Neural progenitor cell (in vitro differentiated cells): ENCODE measurements around the gene PRSS57. TPM values are rescaled to one million over a fixed set of nuclear protein-coding genes. Genes with fewer than 3 reads are reported as not detected.

Experiments used
- DNase-seq: peaks from one replicate; pipeline ENCODE4 v3.0.0-alpha.2; 2016; ENCODE audit warnings: low spot score
- H2AFZ ChIP-seq: fragments of 200-600 bp; sonication (generic); replicated peaks from 2 replicates; pipeline ENCODE4 v1.6.1; 2016; ENCODE audit warnings: antibody characterized with exemption
- H3F3A ChIP-seq: fragments of 200-600 bp; sonication (generic); 2 replicates; pipeline ENCODE4 v1.6.1; 2016; ENCODE audit warnings: antibody characterized with exemption, low read depth
- H3K27ac ChIP-seq: fragments of 200-600 bp; sonication (generic); 2 replicates; pipeline ENCODE4 v1.5.1; 2016; ENCODE audit warnings: mild to moderate bottlenecking
- H3K27me3 ChIP-seq: fragments of 200-600 bp; sonication (generic); 2 replicates; pipeline ENCODE4 v1.6.1; 2016; ENCODE audit warnings: mild to moderate bottlenecking, moderate library complexity
- H3K36me3 ChIP-seq: fragments of 200-600 bp; sonication (generic); 2 replicates; pipeline ENCODE4 v1.5.1; 2016
- H3K4me1 ChIP-seq: fragments of 200-600 bp; sonication (generic); 2 replicates; pipeline ENCODE4 v1.6.1; 2016; ENCODE audit warnings: mixed run types
- H3K4me2 ChIP-seq: fragments of 200-600 bp; sonication (generic); 2 replicates; pipeline ENCODE4 v1.6.1; 2016
- H3K4me3 ChIP-seq: fragments of 200-600 bp; sonication (generic); 2 replicates; pipeline ENCODE4 v1.5.1; 2016
- H3K79me2 ChIP-seq: fragments of 200-600 bp; sonication (generic); 2 replicates; pipeline ENCODE4 v1.6.1; 2016; ENCODE audit warnings: low read depth
- H3K9ac ChIP-seq: fragments of 200-600 bp; sonication (generic); 2 replicates; pipeline ENCODE4 v1.6.1; 2016
- H3K9me3 ChIP-seq: fragments of 200-600 bp; sonication (generic); 2 replicates; pipeline ENCODE4 v1.5.1; 2016; ENCODE audit warnings: low read depth
- H4K20me1 ChIP-seq: fragments of 200-600 bp; sonication (generic); 2 replicates; pipeline ENCODE4 v1.6.1; 2016; ENCODE audit warnings: low read depth
- H3K27ac Mint-ChIP-seq: 3 replicates; pipeline ENCODE4 v1.8.0; 2021; ENCODE audit warnings: mixed read lengths
- H3K27me3 Mint-ChIP-seq: 2 replicates; pipeline ENCODE4 v1.8.0; 2022; ENCODE audit warnings: low read depth, mild to moderate bottlenecking, inconsistent platforms, moderate library complexity, mixed read lengths; ENCODE audit not compliant: insufficient read depth
- H3K36me3 Mint-ChIP-seq: 3 replicates; pipeline ENCODE4 v1.8.0; 2021; ENCODE audit warnings: mixed read lengths
- H3K4me1 Mint-ChIP-seq: 3 replicates; pipeline ENCODE4 v1.8.0; 2021; ENCODE audit warnings: mixed read lengths
- H3K4me3 Mint-ChIP-seq: 3 replicates; pipeline ENCODE4 v1.8.0; 2021; ENCODE audit warnings: mild to moderate bottlenecking, moderate library complexity, mixed read lengths
- H3K9me3 Mint-ChIP-seq: 3 replicates; pipeline ENCODE4 v1.8.0; 2020; ENCODE audit warnings: mixed read lengths
- CTCF ChIP-seq: fragments of 200-600 bp; sonication (generic); IDR thresholded peaks from 2 replicates; pipeline ENCODE4 v1.5.1; 2017; ENCODE audit warnings: antibody characterized with exemption, mild to moderate bottlenecking
- EZH2 ChIP-seq: fragments of 200-600 bp; sonication (generic); IDR thresholded peaks from 2 replicates; pipeline ENCODE4 v1.6.1; 2017; ENCODE audit warnings: antibody characterized with exemption, mild to moderate bottlenecking, moderate library complexity
- EZH2phosphoT487 ChIP-seq: fragments of 200-600 bp; sonication (generic); IDR thresholded peaks from 2 replicates; pipeline ENCODE4 v1.6.1; 2017; ENCODE audit warnings: antibody characterized with exemption
- total RNA-seq: library from RNA; depleted of rRNA; stranded (reverse); fragments of >200 nt; gene quantifications from 2 replicates; pipeline ENCODE4 v1.2.3, GENCODE V29; 2015; ENCODE audit warnings: low replicate concordance

Gene PRSS57
- total RNA-seq, 1 donor from 2014 or later, result not detected

- Histone ChIP-seq H3K9me3 (no peaks in the 10 kb centered on the region), H3K9ac (no peak overlapping the region), H3F3A (peaks cover 10% of the 10 kb centered on the region), H3K4me2 (no peak overlapping the region), H2AFZ (no peak overlapping the region), H4K20me1 (peaks cover 18% of the 10 kb centered on the region), H3K36me3 (no peaks in the 10 kb centered on the region), H3K27me3 (no peaks in the 10 kb centered on the region), H3K4me1 (no peaks in the 10 kb centered on the region), H3K4me3 (no peak overlapping the region), H3K27ac (no peak overlapping the region), H3K79me2 (no peaks in the 10 kb centered on the region)
- no peak for TF ChIP-seq EZH2
- TF ChIP-seq EZH2phosphoT487, result no peak
- TF ChIP-seq CTCF, result no peak
- no peak overlapping the region for H3K4me3 Mint-ChIP-seq
- H3K9me3 Mint-ChIP-seq, result no peaks in the 10 kb centered on the region
- H3K27me3 Mint-ChIP-seq, result peaks cover 5% of the 10 kb centered on the region
- H3K36me3 Mint-ChIP-seq, result peaks cover 7% of the 10 kb centered on the region
- H3K27ac Mint-ChIP-seq, result no peak overlapping the region
- no peak for DNase-seq
- H3K4me1 Mint-ChIP-seq, result peaks cover 3% of the 10 kb centered on the region
These were observed 32.8 kb upstream of the PRSS57 start for GRCh38 chr19:728011-728410.

- no peak overlapping the region for H3K27ac Mint-ChIP-seq
- H3K27me3 ChIP-seq, result no peaks in the 10 kb centered on the region
- no peaks in the 10 kb centered on the region for H3K9me3 ChIP-seq
- H3K27ac ChIP-seq, result no peak overlapping the region
- H3K4me2 ChIP-seq, result no peak overlapping the region
- H3K9me3 Mint-ChIP-seq, result no peaks in the 10 kb centered on the region
- DNase-seq, result no peak
- peaks cover 5% of the 10 kb centered on the region for H3K27me3 Mint-ChIP-seq
- H4K20me1 ChIP-seq, result peaks cover 25% of the 10 kb centered on the region
- H3K79me2 ChIP-seq, result no peaks in the 10 kb centered on the region
- H3F3A ChIP-seq, result peaks cover 10% of the 10 kb centered on the region
- TF ChIP-seq EZH2phosphoT487 (no peak), CTCF (no peak), EZH2 (no peak)
- H3K9ac ChIP-seq, result no peak overlapping the region
- H3K4me1 Mint-ChIP-seq, result peaks cover 3% of the 10 kb centered on the region
- no peaks in the 10 kb centered on the region for H3K4me1 ChIP-seq
- H3K36me3 Mint-ChIP-seq, result peaks cover 7% of the 10 kb centered on the region
- no peaks in the 10 kb centered on the region for H3K36me3 ChIP-seq
- no peak overlapping the region for H3K4me3 ChIP-seq
- H2AFZ ChIP-seq, result no peak overlapping the region
- no peak overlapping the region for H3K4me3 Mint-ChIP-seq
These were observed 32.0 kb upstream of the PRSS57 start for GRCh38 chr19:726993-727956.

GRCh38 chr19:725461-726089, 30.3 kb upstream of the PRSS57 start:
- Histone ChIP-seq H3K9me3 (no peaks in the 10 kb centered on the region), H3K79me2 (no peaks in the 10 kb centered on the region), H3K27me3 (no peaks in the 10 kb centered on the region), H2AFZ (no peak overlapping the region), H4K20me1 (peaks cover 39% of the 10 kb centered on the region), H3K9ac (no peak overlapping the region), H3K27ac (no peak overlapping the region), H3K4me2 (no peak overlapping the region), H3K4me1 (no peaks in the 10 kb centered on the region), H3K4me3 (no peak overlapping the region), H3K36me3 (no peaks in the 10 kb centered on the region), H3F3A (peaks cover 10% of the 10 kb centered on the region)
- H3K4me1 Mint-ChIP-seq, result peaks cover 5% of the 10 kb centered on the region
- peaks cover 6% of the 10 kb centered on the region for H3K36me3 Mint-ChIP-seq
- H3K4me3 Mint-ChIP-seq, result no peak overlapping the region
- peaks cover 5% of the 10 kb centered on the region for H3K27me3 Mint-ChIP-seq
- TF ChIP-seq EZH2phosphoT487, result no peak
- no peak for TF ChIP-seq CTCF
- TF ChIP-seq EZH2, result no peak
- no peak for DNase-seq
- no peak overlapping the region for H3K27ac Mint-ChIP-seq
- no peaks in the 10 kb centered on the region for H3K9me3 Mint-ChIP-seq
